Measurements from ENCODE around the gene NRG3. TPM values are rescaled to one million over a fixed set of nuclear protein-coding genes. Genes with fewer than 3 reads are reported as not detected.

NRG3 gene
- total and polyA plus RNA-seq, 2 of the 4 experiments (the other 2 are of a cell fraction): not detected

- 0 out of 2 replicates have a peak, but pooled peaks cover 2% of the 10 kb centered on the region for H3K9me3 ChIP-seq (ENCODE audit: control insufficient read depth, insufficient read depth, low read length)
- H3K9me1 ChIP-seq (ENCODE audit: insufficient read depth, low read length): no peaks in the 10 kb centered on the region
- H2BK15ac ChIP-seq (ENCODE audit: low read depth, low read length): no peak overlapping the region
- H2AK9ac ChIP-seq (replicated peaks; ENCODE audit: low read depth, low read length, poor library complexity): no peak overlapping the region
- ATAC-seq (ENCODE audit: low read depth) (no peak), DNase-seq (no peak)
- H2BK5ac ChIP-seq (ENCODE audit: low read depth, low read length, poor library complexity, severe bottlenecking): no peak overlapping the region
- no peak overlapping the region for H4K8ac ChIP-seq (ENCODE audit: low read depth in 2 of 2, low read length in 2 of 2)
- POLR2A ChIA-PET (ENCODE audit: unreplicated experiment): no interaction called here
- no peak overlapping the region for H4K91ac ChIP-seq (ENCODE audit: insufficient read depth, low read depth, low read length)
- no peaks in the 10 kb centered on the region for H4K20me1 ChIP-seq (ENCODE audit: insufficient read depth, low read length)
- no peak overlapping the region for H3K9ac ChIP-seq (ENCODE audit: low read depth, low read length)
- H3K4me1 ChIP-seq (ENCODE audit: control insufficient read depth, insufficient read depth, low read length): no peaks in the 10 kb centered on the region
- H3K14ac ChIP-seq (replicated peaks; ENCODE audit: low read depth, low read length): no peak overlapping the region
- in situ Hi-C loops (cut with MboI; ENCODE audit: low sequenced_read_pairs) (no loop called here), intact Hi-C loops (cut with micrococcal nuclease) (no loop called here), dilution Hi-C loops (cut with HindIII; ENCODE audit: low sequenced_read_pairs, unreplicated experiment) (no loop called here)
- no CpG with 5 or more reads among the region's 2 CpGs for WGBS, 2 experiments (ENCODE audit: extremely low coverage in 2 of 2, insufficient read length in 1 of 2)
- H4K5ac ChIP-seq (ENCODE audit: low read depth, low read length): no peak overlapping the region
- H2BK120ac ChIP-seq (ENCODE audit: low read depth, low read length): no peak overlapping the region
- H2AFZ ChIP-seq (replicated peaks; ENCODE audit: low read length, poor library complexity): no peak overlapping the region
- no peak overlapping the region for H3K4me3 ChIP-seq (ENCODE audit: insufficient read depth, low read depth, low read length)
- no peak overlapping the region for H3K4me2 ChIP-seq (ENCODE audit: low read depth, low read length)
- no peak overlapping the region for H3K27ac ChIP-seq (ENCODE audit: insufficient read depth, low read length)
- no peak overlapping the region for H3K23ac ChIP-seq (ENCODE audit: low read depth, low read length)
- no peak overlapping the region for H2AK5ac ChIP-seq (ENCODE audit: low read depth, low read length)
- H2BK20ac ChIP-seq (ENCODE audit: low read depth, low read length): no peak overlapping the region
- H3K18ac ChIP-seq (ENCODE audit: low read depth, low read length): no peak overlapping the region
- BruUV-seq (replicated peaks): no TSS peak
- H3K27me3 ChIP-seq (ENCODE audit: control insufficient read depth, insufficient read depth, low read length): no peaks in the 10 kb centered on the region
- no peak overlapping the region for H3K4ac ChIP-seq (ENCODE audit: low read depth, low read length)
- no peak overlapping the region for H3K56ac ChIP-seq (ENCODE audit: extremely low read depth, insufficient read depth, low read length)
- no peak for TF ChIP-seq FOS (IDR thresholded peaks at IDR 0.05; ENCODE audit: low read depth, low read length)
- no peak for TF ChIP-seq CHD1 (IDR thresholded peaks at IDR 0.05; ENCODE audit: low read depth, low read length)
- no peak for TF ChIP-seq ELK1 (IDR thresholded peaks at IDR 0.05; ENCODE audit: borderline replicate concordance, low read depth, low read length)
- TF ChIP-seq USF2 (IDR thresholded peaks at IDR 0.05; ENCODE audit: low read depth, low read length): no peak
- TF ChIP-seq RFX5 (IDR thresholded peaks at IDR 0.05; ENCODE audit: low read depth, low read length): no peak
- TF ChIP-seq RAD21 (IDR thresholded peaks at IDR 0.05; ENCODE audit: low read length): no peak
- TF ChIP-seq POLR2A (IDR thresholded peaks at IDR 0.05; ENCODE audit: low read depth, low read length): no peak
- TF ChIP-seq CEBPB (IDR thresholded peaks at IDR 0.05; ENCODE audit: low read depth, low read length): no peak
- TF ChIP-seq SMC3 (IDR thresholded peaks at IDR 0.05; ENCODE audit: low read depth, low read length): no peak
- no peaks in the 10 kb centered on the region for H3K79me1 ChIP-seq (ENCODE audit: low read depth in 1 of 2, low read length in 2 of 2)
- CTCF ChIA-PET: no interaction called here
- no peaks in the 10 kb centered on the region for H3K36me3 ChIP-seq (ENCODE audit: control insufficient read depth, insufficient read depth, low read length)
These were observed 699.1 kb downstream of the NRG3 start for GRCh38 chr10:82574081-82574480.

Data from IMR-90 (cell line).